NOMO-1 treated with DMSO at 0.1 percent for 48 hours (cell line): ENCODE measurements around the gene TDRD9.

Experiments used
- DNase-seq: peaks from one replicate; lab custom pipeline; 2025; ENCODE audit not compliant: unreplicated experiment; lab: John Stamatoyannopoulos, UW

The TDRD9 gene

DNA sequence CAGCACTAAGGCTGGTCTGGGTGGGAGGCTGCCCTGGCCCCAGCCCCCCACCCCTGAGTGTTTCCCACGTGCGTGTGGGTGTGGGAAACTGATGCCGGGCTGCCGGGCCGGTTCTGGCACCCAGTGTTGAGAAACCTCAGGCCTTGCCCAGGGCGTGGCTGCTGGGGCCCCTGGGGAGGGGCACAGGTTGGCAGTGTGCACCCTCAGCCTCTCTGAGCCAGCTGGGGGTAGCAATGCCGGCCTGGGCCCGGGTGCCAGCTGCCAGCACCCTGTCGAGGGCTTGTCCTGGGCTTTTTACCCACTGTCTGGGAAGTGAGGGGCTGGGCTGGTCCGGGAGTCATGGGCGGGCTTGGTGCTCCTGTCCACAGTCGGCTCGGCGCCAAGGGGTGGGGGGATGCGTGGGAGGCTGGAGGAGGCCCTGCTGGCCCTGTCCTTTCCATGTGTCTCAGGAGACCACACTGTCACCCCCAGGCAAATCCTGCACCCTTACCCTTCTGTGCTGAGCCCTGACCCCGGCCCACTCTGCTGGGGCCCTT lies 172.9 kb downstream of the TDRD9 start:
- no peak for DNase-seq

DNA sequence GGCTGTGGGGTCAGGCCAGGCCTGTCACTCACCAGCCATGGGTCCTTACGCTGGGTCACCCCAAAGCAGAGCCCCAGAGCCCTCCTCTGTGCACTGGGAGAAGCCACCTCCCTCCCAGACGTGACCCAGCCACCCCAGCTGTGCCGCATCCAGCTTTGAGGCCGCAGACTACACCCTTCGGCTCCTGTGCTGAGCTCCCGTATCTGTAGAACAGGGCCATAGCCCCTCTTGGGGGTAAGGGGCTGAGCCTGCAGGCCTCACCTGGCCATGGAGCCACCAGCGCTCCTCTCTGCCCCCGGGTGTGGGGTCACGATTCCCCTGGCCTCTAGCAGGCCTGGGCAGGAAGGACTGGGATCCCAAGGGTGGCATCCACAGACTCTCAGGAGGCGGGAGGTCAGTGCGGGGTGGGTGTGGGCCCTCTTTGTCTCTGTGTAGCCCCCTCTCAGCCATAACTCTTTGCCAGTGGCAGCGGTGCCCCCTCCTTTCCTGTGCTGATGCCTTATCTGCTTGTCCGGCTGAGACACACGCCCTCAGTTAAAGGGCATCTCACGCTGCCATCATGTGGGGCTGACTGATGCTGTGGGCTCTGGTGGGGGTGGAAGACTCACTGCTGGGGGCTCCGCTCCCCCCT lies 173.5 kb downstream of the TDRD9 start:
- DNase-seq = no peak
